Kidney epithelial cell (primary cell): Measurements from ENCODE around the gene TMEM30A. TPM values are rescaled to one million over a fixed set of nuclear protein-coding genes. Genes with fewer than 3 reads are reported as not detected.

Experiments
- DNase-seq: peaks from one replicate; pipeline ENCODE4 v3.0.0-alpha.2; 2010; ENCODE audit warnings: low read depth
- H3K27me3 ChIP-seq: 2 replicates; pipeline ENCODE4 v1.6.0; 2011; ENCODE audit warnings: low read length; ENCODE audit not compliant: control insufficient read depth, insufficient read depth
- H3K36me3 ChIP-seq: 2 replicates; pipeline ENCODE4 v1.5.1; 2011; ENCODE audit warnings: low read length; ENCODE audit not compliant: control insufficient read depth, insufficient read depth
- H3K4me3 ChIP-seq: 2 replicates; pipeline ENCODE4 v1.5.1; 2011; ENCODE audit warnings: low read depth, mild to moderate bottlenecking, control low read depth, low read length
- CTCF ChIP-seq: IDR thresholded peaks from 2 replicates; pipeline ENCODE4 v1.5.1; 2011; ENCODE audit warnings: mild to moderate bottlenecking, moderate library complexity, low read length, control low read depth, inconsistent platforms; ENCODE audit not compliant: insufficient read depth, poor library complexity, severe bottlenecking
- total RNA-seq: library from RNA; depleted of rRNA; stranded (reverse); fragments of >200 nt; gene quantifications from 2 replicates; pipeline ENCODE4 v1.2.3, GENCODE V29; 2015

The TMEM30A gene
- total RNA-seq, 1 donor from 2014 or later: 88.9 TPM

DNA sequence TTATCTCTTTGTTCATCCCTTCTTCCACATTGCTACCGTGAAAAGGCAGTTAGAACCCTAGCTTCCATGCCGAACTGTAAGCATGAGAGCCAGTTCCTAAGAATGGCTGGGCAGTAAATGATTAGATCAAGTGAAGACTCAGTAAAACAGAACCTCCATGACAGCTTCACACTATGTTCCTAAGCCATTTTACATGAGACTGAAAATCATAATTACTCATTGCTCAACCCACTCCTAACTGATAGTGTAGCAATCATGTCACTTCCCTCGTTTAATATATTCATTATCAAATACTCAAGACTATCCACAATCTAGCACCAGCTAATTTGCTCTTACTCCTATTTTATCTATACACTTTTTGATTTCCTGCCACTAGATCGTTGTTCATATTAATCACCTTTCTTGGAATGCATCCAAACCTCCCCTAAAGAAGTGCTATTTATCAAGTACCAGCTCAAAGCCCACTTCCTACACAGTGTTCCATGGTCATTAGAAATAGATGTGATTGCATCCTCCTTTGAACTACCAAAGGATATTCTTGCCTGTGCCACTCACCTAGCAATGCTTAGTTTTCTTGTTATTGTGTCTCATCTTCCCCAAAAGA, 6.0 kb downstream of the TMEM30A start:
- Histone ChIP-seq H3K36me3 (no peaks in the 10 kb centered on the region), H3K4me3 (no peak overlapping the region), H3K27me3 (no peaks in the 10 kb centered on the region)
- no peak for DNase-seq
- TF ChIP-seq CTCF: no peak

GRCh38 chr6:75275067-75275466, 9.5 kb downstream of the TMEM30A start:
- Histone ChIP-seq H3K4me3 (no peak overlapping the region), H3K36me3 (no peaks in the 10 kb centered on the region), H3K27me3 (no peaks in the 10 kb centered on the region)
- TF ChIP-seq CTCF: no peak
- no peak for DNase-seq

- DNase-seq: no peak
- no peak for TF ChIP-seq CTCF
- Histone ChIP-seq H3K4me3 (no peak overlapping the region), H3K36me3 (no peaks in the 10 kb centered on the region), H3K27me3 (no peaks in the 10 kb centered on the region)
Observed at GRCh38 chr6:75273009-75273408, 11.6 kb downstream of the TMEM30A start.

DNA sequence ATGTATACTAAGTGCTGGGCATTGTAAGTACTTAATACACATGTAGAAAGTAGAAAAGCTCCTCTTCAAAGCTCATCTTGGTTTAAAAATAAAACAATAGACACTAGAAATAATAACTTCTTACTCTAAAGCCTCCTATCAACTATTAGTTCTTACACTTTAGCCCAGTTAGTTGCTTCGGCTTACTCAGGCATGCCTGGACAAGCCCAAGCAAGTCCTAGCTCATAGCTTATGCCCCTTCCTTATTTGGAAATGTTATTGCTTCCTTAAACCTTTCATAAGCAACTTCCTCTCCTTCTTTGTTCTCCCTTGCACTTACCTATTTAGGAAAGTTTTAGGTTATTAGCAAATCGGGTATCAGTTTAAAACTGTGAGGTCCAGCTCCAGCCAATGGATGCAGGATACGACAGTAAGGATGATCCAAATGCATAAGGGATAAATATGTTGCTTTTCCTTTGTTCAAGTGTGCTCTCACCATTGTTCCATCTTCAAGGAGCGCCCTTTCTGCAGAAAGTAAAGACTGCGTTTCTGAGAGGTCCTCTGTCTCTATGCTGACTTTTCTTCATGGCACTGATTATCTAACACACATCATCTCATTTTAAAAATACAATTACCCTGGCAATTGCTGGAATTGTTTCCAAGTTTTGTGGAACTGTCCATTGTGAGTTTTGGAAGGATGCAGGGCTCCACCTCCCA, 12.3 kb downstream of the TMEM30A start:
- Histone ChIP-seq H3K4me3 (no peak overlapping the region), H3K27me3 (no peaks in the 10 kb centered on the region), H3K36me3 (no peaks in the 10 kb centered on the region)
- no peak for TF ChIP-seq CTCF
- DNase-seq: peak; percentile 38

DNA sequence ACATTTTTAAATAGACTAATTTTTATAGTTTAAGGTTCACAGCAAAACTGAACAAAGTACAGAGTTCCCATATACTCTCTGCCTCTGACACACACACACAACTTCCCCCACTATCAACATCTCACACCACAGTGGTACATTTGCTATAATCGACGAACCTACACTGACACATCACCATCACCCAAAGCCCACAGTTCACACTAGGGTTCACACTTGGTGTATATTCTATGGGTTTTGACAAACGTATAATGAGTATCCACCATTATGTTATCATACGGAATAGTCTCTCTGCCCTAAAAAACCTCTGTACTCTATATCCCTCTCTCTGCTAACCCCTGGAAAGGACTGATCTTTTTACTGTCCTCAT, 15.6 kb downstream of the TMEM30A start:
- H3K4me3 ChIP-seq: no peak overlapping the region
- no peak for TF ChIP-seq CTCF
- no peak for DNase-seq
- H3K36me3 ChIP-seq: no peaks in the 10 kb centered on the region
- H3K27me3 ChIP-seq: no peaks in the 10 kb centered on the region
